Measurements from ENCODE around the gene NBEAL2. TPM values are rescaled to one million over a fixed set of nuclear protein-coding genes. Genes with fewer than 3 reads are reported as not detected.

NBEAL2 gene
- total RNA-seq, 1 donor from 2014 or later, result 11.4 TPM

Other genes starting within 250 kb of the NBEAL2 start
- 9,164 TPM for gene MYL3, start 116.2 kb upstream of the NBEAL2 start, total RNA-seq
- gene PTH1R, start 101.9 kb upstream of the NBEAL2 start, total RNA-seq, result 13.0 TPM
- gene CCDC12, start 2.9 kb upstream of the NBEAL2 start, total RNA-seq, result 29.6 TPM
- 28.7 TPM for gene SETD2, start 184.4 kb downstream of the NBEAL2 start, total RNA-seq